HG03457 (cell line): ENCODE measurements around the gene ATOSA.

Experiments used
- ATAC-seq: cut with Tn5 transposase; IDR thresholded peaks from one replicate; pipeline ENCODE4 v1.9.1; 2021; ENCODE audit warnings: moderate number of reproducible peaks; ENCODE audit not compliant: unreplicated experiment

Gene ATOSA

GRCh38 chr15:52652286-52652685 is 26.9 kb downstream of the ATOSA start:
- ATAC-seq, result no peak

GRCh38 chr15:52651868-52652267 is 27.3 kb downstream of the ATOSA start:
- no peak for ATAC-seq

- ATAC-seq, result no peak
These were observed 28.1 kb downstream of the ATOSA start for GRCh38 chr15:52651114-52651513.

DNA sequence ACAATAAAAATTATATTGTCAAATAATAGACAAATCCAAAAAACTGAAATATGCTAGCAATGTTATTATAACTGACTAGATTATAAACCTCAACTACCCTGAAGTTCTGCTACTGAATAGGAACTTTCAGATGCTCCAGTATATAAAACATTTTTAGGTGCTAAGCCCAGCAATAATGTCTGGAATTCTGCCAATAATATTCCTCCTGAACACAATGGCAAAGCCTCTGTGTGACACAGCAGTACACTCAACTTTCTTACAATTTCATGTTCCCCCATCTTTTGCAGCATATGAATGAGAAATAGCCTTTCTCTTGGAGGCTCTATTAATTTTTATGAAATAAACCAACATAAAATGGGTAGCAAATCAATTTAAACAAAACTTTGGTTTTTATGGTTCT is 29.5 kb downstream of the ATOSA start:
- ATAC-seq, result no peak

DNA sequence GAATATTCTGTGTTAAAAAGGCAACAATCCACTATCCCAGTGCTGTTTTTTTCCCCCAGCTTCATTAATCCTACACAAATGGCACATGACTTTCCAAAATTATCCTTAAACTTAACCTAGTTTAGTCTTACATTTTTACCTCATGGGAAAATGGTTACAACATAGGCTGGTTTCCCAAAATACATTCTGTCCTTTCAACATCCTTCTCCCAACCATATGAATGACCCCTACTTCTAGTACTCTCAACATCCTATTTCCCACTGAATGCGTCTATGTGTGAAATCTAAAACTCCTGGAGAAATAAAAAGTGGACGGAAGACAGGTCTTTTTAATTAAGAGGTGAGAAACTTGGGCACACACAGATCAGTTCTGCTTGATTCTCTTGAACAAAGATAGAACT is 33.3 kb downstream of the ATOSA start:
- no peak for ATAC-seq

DNA sequence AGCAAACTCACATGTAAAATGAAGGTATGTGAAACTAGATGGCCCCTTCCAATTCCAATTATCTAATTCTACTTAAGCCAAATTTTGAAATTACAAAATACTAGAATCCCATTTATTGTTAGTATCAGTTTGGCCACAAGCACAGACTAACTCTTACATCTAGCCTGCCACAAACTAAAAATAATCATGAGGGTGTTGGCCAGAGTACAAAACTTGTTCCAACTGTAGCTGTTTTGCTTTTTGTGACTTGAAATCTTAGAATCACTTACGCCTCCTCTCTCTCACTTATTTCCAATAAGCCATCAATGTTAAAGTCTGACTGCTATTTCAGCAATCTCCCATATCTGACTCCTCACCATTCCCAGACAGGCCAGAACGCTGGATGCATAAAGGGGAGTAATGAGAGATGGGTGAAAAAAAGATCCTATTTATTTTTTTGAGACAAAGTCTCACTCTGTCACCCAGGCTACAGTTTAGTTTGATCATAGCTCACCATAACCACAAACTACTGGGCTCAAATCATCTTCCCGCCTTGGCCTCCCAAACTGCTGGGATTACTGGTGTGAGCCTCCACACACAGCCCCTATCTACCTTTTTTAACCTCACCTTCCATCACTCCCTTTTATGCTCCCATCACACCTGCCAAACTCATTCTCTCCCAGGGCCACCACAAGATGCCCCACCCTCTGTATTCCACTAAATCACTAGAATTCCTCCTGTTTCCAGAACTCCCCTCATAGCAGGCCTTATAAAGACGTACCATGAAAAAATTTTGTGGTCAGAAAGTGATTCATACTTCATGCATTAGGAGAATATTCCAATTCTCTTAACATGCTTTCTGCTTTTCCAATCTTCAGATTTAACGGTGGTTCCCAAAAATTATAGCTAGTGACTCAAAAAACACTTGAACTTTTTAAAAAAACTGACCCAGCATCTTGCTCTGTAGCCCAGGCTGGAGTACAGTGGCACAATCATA is 36.5 kb downstream of the ATOSA start:
- ATAC-seq, result no peak

GRCh38 chr15:52636459-52636858 is 42.7 kb downstream of the ATOSA start:
- no peak for ATAC-seq

DNA sequence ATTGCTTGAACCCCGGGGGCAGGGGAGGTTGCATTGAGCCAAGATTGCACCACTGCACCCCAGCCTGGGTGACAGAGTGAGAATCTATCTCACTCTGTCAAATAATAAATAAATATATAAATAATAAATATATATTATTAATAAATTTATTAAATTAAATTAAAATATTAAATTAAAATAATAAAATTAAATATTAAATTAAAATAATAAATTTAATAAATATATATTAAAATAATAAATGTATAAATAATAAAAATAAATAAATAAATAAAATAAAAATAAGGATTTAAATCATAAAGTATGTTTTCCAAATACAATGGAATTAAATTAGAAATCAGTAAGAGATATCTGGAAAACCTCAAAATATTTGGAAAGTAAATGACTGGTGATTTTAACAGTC is 43.3 kb downstream of the ATOSA start:
- no peak for ATAC-seq
